HG02884 (cell line): ENCODE data around the gene SAPCD2.
"Not testable (repeated sequence)": the region's sequence is repeated elsewhere in the genome, so short reads cannot be mapped to it uniquely, and the experiment has no call there.

Experiments used
- ATAC-seq: cut with Tn5 transposase; IDR thresholded peaks from one replicate; pipeline ENCODE4 v1.9.1; 2021; ENCODE audit warnings: mild to moderate bottlenecking, moderate library complexity; ENCODE audit not compliant: unreplicated experiment

The SAPCD2 gene

GRCh38 chr9:137033481-137033880 is 36.9 kb downstream of the SAPCD2 start:
- not testable (repeated sequence) for ATAC-seq

DNA sequence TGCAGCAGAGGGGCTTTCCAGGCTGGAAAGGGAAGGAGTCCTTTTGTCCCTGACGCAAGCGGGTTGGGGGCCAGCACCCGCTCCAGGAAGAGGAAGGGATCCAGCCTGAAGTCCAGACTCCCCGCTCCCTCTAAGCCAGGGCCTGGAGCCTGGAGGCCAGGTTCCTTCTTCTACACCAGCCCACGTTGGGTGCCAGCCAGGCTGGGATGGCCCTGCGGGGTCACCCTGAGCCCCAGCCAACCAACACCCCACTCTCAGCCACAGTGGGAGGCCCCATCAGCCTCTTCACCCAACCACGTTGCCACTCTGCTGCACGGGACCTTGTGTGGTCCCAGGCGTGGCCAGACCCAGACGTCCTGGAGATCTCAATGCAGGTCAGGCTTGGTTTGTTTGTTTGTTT is 37.5 kb downstream of the SAPCD2 start:
- ATAC-seq, result no peak

DNA sequence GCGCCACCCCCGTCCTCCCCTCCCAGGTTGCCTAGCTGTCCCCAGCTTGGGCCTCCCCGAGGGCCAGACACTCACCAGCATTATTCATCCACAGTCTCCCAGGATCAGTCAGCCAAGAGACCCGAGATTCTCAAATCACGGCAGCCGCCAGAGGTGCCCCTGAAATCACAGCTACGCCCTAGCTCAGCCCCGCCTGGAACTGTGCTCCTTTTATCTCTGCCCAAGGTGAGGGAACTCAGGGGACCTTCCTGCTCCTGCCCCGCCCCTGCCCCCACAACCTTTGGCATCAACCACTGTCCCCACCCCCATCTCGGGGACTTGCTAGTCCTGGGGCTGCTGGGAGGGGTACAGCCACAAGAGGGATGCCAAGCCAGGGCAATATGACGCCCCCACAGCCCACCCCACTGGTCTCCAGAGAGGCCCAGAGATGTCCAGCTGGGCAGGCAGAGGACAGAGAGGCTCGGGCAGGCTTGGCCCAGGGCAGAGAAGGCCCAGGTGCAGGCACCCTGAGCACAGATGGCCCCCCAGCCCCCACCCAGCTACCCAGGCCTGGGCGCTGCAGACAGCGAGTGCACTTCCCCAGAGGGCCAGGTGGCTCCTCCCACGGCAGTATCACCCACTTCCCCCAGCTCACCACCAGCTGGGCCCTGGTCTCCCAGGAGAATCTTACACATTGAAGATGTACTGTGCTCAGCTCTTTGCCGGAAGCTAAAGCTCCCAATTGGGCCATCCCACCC is 38.3 kb downstream of the SAPCD2 start, which contains the start of gene FUT7:
Gene FUT7, minus strand, starts transcription at position 185 of the 737 bp plus-strand sequence. Its CDS starts 97 bp downstream, at position 88.
- no peak for ATAC-seq

- no peak for ATAC-seq
Observed at GRCh38 chr9:137030538-137031527, 39.5 kb downstream of the SAPCD2 start.

DNA sequence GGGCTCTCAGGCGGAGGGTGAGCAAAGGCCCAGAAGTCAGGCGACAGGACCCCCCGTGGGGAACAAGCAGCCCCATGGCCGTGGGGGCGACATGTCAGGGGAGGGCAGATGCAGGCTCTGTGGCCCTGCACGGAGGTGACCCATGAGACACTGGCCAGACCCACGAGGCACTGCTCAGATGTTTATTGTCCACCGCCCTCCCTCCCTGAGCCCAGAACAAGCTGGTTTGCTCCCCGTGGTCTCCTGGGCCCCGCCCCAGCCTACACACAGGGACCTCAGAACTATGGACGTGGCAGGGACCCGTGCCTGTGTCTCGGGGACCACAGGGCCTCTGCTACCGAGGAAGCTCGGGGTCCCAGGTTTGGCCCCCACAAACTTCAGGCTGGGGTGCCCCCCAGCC is 40.4 kb downstream of the SAPCD2 start:
- ATAC-seq, result no peak

- no peak for ATAC-seq
Observed at GRCh38 chr9:137029058-137029936, 41.1 kb downstream of the SAPCD2 start.

GRCh38 chr9:137028263-137029057 is 41.9 kb downstream of the SAPCD2 start:
- no peak for ATAC-seq

DNA sequence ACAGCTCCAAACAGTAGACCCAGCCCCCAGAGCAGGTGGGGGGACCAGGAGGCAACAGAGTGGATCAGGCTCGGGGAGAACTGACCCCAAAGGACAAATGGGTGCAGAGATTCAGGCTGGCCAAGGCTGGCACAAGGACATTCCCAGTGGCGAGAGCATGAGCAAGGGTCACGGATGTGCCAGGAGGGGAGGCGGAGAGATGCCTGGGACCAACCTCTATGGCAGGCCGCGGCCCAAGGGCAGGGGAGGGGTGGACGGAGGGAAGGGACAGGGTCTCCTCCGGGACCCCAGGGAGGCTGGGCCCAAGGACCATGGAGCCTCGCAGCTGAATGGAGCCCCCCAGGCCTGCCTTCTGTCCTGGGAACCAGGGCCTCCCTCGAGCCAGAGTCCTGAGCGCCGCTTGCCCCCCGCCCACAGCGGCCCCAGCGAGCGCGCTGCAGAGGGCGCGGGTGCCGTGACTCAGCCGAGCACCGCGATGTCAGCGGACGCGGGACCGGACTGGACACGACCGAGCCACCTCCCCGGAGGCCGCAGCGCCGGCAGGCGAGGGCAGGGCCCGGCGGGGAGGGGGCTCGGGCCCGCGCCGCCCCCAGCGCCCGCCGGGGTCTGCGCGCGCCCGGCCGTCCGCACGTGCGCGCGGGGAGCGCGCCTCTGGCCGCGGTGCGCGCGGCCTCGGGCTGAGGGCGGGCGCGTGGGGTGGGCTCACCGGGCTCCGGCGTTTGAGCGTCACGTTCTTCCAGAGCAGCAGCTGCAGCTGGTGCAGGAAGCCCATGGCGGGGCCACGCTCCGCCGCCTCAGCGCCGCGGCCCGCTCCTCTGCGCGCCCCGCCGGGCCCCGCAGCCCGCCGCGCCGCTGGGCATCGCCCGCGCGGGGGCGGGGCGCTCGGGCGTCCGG is 42.7 kb downstream of the SAPCD2 start, which contains the start of gene ABCA2:
Gene ABCA2, minus strand, starts transcription at position 869 of the 894 bp plus-strand sequence. Its CDS starts 97 bp downstream, at position 772.
- no peak for ATAC-seq

- no peak for ATAC-seq
Observed at GRCh38 chr9:137026828-137027227, 43.5 kb downstream of the SAPCD2 start.

- ATAC-seq, result no peak
Observed at GRCh38 chr9:137026384-137026783, 44.0 kb downstream of the SAPCD2 start.

- no peak for ATAC-seq
Observed at GRCh38 chr9:137025517-137025966, 44.8 kb downstream of the SAPCD2 start.

- ATAC-seq, result no peak
Observed at GRCh38 chr9:137023583-137023991, 46.8 kb downstream of the SAPCD2 start.

- ATAC-seq, result no peak
Observed at GRCh38 chr9:137023157-137023556, 47.2 kb downstream of the SAPCD2 start.

DNA sequence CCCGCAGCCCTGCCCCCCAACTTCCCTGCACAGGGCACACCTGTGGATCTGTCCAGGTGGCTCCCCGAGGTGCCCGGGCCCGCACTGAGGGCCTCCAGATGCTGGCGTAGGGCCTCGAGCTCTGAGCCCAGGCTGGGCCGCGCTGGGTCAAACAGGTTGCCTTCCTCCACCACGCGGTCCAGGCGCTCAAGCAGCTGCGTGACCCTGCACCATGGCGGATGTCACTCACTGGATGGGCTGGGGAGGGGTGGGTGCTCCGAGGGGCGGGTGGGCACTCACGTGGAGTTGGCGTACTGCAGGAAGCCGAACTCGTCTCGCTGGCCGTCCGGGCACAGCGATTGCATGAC is 47.7 kb downstream of the SAPCD2 start:
- no peak for ATAC-seq

GRCh38 chr9:137021979-137022661 is 48.2 kb downstream of the SAPCD2 start:
- no peak for ATAC-seq

DNA sequence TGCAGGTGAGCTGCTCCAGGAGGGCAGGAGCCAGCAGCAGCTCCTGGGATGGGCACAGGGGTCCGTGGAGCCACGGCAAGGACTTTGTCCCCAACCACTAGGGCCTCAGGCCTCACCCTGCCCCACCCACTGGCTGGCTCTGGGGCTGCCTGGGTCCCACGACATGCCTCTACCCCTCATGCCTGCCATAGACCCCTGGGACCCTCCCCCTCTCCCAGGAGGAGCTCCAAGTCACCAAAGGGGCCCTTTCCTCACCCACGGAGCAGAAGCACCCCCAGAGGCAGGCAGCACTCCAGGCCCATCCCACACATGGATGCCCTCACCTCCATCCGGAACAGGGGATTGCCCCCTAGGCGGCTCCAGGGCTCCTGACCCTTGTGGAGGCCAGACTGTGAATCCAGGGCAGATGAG is 48.8 kb downstream of the SAPCD2 start:
- ATAC-seq, result no peak

- no peak for ATAC-seq
Observed at GRCh38 chr9:137020771-137021567, 49.4 kb downstream of the SAPCD2 start.
